Neural cell (in vitro differentiated cells): ENCODE data around the gene CD24.

Experiments
- EP300 ChIP-seq: fragments of 450-650 bp; conservative IDR thresholded peaks from 2 replicates; pipeline ENCODE4 v1.6.1; 2014; ENCODE audit warnings: antibody characterized with exemption, mild to moderate bottlenecking, moderate library complexity; ENCODE audit not compliant: poor library complexity, severe bottlenecking
- EZH2 ChIP-seq: fragments of 200-600, 300-800 bp; shearing (Covaris generic), sonication (generic); IDR thresholded peaks from 2 replicates; pipeline ENCODE4 v1.6.1; 2014; ENCODE audit warnings: antibody characterized with exemption, low read length, borderline replicate concordance, mild to moderate bottlenecking; ENCODE audit not compliant: insufficient read depth, poor library complexity, severe bottlenecking
- POLR2AphosphoS5 ChIP-seq: IDR thresholded peaks from 2 replicates; pipeline ENCODE4 v1.6.1; 2012
- TAF1 ChIP-seq: IDR thresholded peaks from 2 replicates; pipeline ENCODE4 v1.6.1; 2012; ENCODE audit warnings: low read depth
- TF ChIP-seq, protein P1 (sequence below): fragments of 450-650 bp; IDR thresholded peaks from 2 replicates; pipeline ENCODE4 v1.5.1; 2014; ENCODE audit warnings: antibody characterized with exemption, mild to moderate bottlenecking, moderate library complexity; ENCODE audit not compliant: poor library complexity, severe bottlenecking

DNA sequence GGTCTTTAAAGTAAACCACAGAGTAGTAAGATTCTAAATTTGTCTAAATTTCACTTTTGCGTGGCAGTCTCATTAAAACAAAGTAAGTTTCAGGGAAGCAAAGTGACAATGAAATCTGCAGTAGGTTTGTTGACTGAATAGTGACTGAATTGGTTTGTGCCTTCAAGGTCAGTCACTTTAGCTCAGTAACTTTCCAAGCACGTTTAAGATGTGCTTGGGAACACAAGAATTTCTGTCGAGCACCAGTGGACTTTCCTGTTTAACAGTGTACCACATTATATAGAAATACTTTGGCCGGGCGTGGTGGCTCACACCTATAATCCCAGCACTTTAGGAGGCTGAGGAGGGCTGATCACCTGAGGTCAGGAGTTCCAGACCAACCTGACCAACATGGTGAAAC lies 1.7 kb upstream of the CD24 start:
- TF ChIP-seq, protein P1, sequence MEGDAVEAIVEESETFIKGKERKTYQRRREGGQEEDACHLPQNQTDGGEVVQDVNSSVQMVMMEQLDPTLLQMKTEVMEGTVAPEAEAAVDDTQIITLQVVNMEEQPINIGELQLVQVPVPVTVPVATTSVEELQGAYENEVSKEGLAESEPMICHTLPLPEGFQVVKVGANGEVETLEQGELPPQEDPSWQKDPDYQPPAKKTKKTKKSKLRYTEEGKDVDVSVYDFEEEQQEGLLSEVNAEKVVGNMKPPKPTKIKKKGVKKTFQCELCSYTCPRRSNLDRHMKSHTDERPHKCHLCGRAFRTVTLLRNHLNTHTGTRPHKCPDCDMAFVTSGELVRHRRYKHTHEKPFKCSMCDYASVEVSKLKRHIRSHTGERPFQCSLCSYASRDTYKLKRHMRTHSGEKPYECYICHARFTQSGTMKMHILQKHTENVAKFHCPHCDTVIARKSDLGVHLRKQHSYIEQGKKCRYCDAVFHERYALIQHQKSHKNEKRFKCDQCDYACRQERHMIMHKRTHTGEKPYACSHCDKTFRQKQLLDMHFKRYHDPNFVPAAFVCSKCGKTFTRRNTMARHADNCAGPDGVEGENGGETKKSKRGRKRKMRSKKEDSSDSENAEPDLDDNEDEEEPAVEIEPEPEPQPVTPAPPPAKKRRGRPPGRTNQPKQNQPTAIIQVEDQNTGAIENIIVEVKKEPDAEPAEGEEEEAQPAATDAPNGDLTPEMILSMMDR = no peak
- TF ChIP-seq EZH2 (no peak), EP300 (no peak), TAF1 (no peak), POLR2AphosphoS5 (no peak)
